A673 (cell line): ENCODE results near the gene BBS4. TPM values are rescaled to one million over a fixed set of nuclear protein-coding genes. Genes with fewer than 3 reads are reported as not detected.
"Not testable (repeated sequence)": the region's sequence is repeated elsewhere in the genome, so short reads cannot be mapped to it uniquely, and the experiment has no call there.

Experiments used
- BruUV-seq: library from RNA; stranded (reverse); fragments of 400-500 nt; replicated peaks from 2 replicates; lab custom pipeline; 2021; lab: Mats Ljungman, UMichigan
- CTCF ChIA-PET: fragments of 300-600 bp; sonication (Branson Sonifier 250); formaldehyde crosslinking; loops from one replicate; lab custom pipeline; 2022; ENCODE audit warnings: antibody characterized with exemption; lab: Charles Lee
- POLR2A ChIA-PET: fragments of 300-600 bp; sonication (Branson Sonifier 250); formaldehyde crosslinking; loops from one replicate; lab custom pipeline; 2022; ENCODE audit warnings: antibody characterized with exemption; ENCODE audit not compliant: low non-redundant PET; lab: Charles Lee
- DNase-seq: peaks from one replicate; pipeline ENCODE4 v3.0.0-alpha.2; 2015; ENCODE audit warnings: low spot score
- H3K27ac ChIP-seq: fragments of 200-600 bp; sonication (generic); 2 replicates; pipeline ENCODE4 v1.5.1; 2016; ENCODE audit warnings: mixed run types, low read depth, mild to moderate bottlenecking, mixed read lengths, antibody characterized with exemption, low read length; ENCODE audit not compliant: poor library complexity, severe bottlenecking
- H3K27me3 ChIP-seq: fragments of 200-600 bp; sonication (generic); replicated peaks from 2 replicates; pipeline ENCODE4 v1.6.1; 2017; ENCODE audit warnings: mixed run types, low read depth, mild to moderate bottlenecking, mixed read lengths, antibody characterized with exemption, low read length; ENCODE audit not compliant: insufficient read depth, poor library complexity
- H3K36me3 ChIP-seq: fragments of 200-600 bp; sonication (generic); 2 replicates; pipeline ENCODE4 v1.6.1; 2016; ENCODE audit warnings: mixed run types, mild to moderate bottlenecking, mixed read lengths, antibody characterized with exemption, low read length; ENCODE audit not compliant: insufficient read depth, poor library complexity, severe bottlenecking
- H3K4me1 ChIP-seq: fragments of 200-600 bp; sonication (generic); 2 replicates; pipeline ENCODE4 v1.6.1; 2017; ENCODE audit warnings: mixed run types, mild to moderate bottlenecking, mixed read lengths, antibody characterized with exemption, low read length; ENCODE audit not compliant: insufficient read depth, poor library complexity, severe bottlenecking
- H3K4me3 ChIP-seq: fragments of 200-600 bp; sonication (generic); 2 replicates; pipeline ENCODE4 v1.5.1; 2016; ENCODE audit warnings: low read depth, mixed run types, mild to moderate bottlenecking, mixed read lengths, low read length; ENCODE audit not compliant: poor library complexity, severe bottlenecking
- H3K9me3 ChIP-seq: fragments of 200-600 bp; sonication (generic); 2 replicates; pipeline ENCODE4 v1.6.1; 2016; ENCODE audit warnings: mixed run types, low read depth, mild to moderate bottlenecking, mixed read lengths, antibody characterized with exemption, low read length; ENCODE audit not compliant: poor library complexity, severe bottlenecking
- CTCF ChIP-seq: fragments of 300-800, 200-600 bp; sonication (generic); conservative IDR thresholded peaks from 2 replicates; pipeline ENCODE4 v1.5.1; 2017; ENCODE audit warnings: low read depth, mild to moderate bottlenecking, antibody characterized with exemption, low read length, moderate library complexity, mixed read lengths
- EZH2 ChIP-seq: fragments of 200-600 bp; sonication (generic); IDR thresholded peaks from 2 replicates; pipeline ENCODE4 v1.6.1; 2017; ENCODE audit warnings: borderline replicate concordance, low read depth, mild to moderate bottlenecking, mixed read lengths, antibody characterized with exemption, low read length; ENCODE audit not compliant: poor library complexity, severe bottlenecking
- intact Hi-C: fragments of 100-400 bp; cut with micrococcal nuclease; formaldehyde crosslinking; loops from one replicate; pipeline ENCODE4 v1.10.0; 2022; ENCODE audit not compliant: unreplicated experiment
- total RNA-seq: library from RNA; stranded (reverse); gene quantifications from 2 replicates; pipeline ENCODE4 v1.2.3, GENCODE V29; 2021

BBS4 gene
- total RNA-seq, 1 experiment from 2014 or later = 22.9 TPM

GRCh38 chr15:72727154-72727553 is 41.1 kb downstream of the BBS4 start:
- intact Hi-C loops = loop anchor here (10.0 kb wide), 1 partner anchor 358 kb away; no protein-coding TSS in a partner anchor
- no peak overlapping the region for H3K27ac ChIP-seq
- no peaks in the 10 kb centered on the region for H3K9me3 ChIP-seq
- H3K27me3 ChIP-seq = no peaks in the 10 kb centered on the region
- CTCF ChIA-PET = no interaction called here
- POLR2A ChIA-PET = no interaction called here
- no peak overlapping the region for H3K4me3 ChIP-seq
- no peak for DNase-seq
- no peaks in the 10 kb centered on the region for H3K4me1 ChIP-seq
- TF ChIP-seq EZH2 (no peak), CTCF (no peak)
- H3K36me3 ChIP-seq = peaks cover 8% of the 10 kb centered on the region
- BruUV-seq = no TSS peak

DNA sequence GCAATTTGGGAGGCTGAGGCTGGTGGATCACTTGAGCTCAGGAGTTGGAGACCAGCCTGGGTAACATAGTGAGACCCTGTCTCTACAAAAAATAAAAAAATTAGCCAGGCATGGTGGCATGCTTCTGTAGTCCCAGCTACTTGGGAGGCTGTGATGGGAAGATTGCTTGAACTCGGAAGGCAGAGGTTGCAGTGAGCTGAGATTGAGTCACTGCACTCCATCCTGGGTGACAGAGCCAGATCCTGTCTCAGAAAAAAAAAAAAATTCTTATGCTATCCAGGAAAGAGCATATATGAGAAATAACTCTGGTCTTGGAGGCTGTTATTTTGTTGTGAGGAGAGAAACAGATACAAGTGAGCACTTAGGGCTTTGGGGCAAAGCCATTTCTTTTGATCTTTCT is 42.2 kb downstream of the BBS4 start:
- H3K36me3 ChIP-seq, BruUV-seq, H3K27me3 ChIP-seq, H3K4me1 ChIP-seq, CTCF ChIA-PET, DNase-seq, H3K4me3 ChIP-seq, H3K9me3 ChIP-seq, H3K27ac ChIP-seq: not testable (repeated sequence)
- POLR2A ChIA-PET = interaction anchor here (0.6 kb wide), 1 partner anchor 440 kb away, joined by 5 read pairs; no protein-coding TSS in a partner anchor
- intact Hi-C loops = loop anchor here (10.0 kb wide), 1 partner anchor 357 kb away; no protein-coding TSS in a partner anchor

DNA sequence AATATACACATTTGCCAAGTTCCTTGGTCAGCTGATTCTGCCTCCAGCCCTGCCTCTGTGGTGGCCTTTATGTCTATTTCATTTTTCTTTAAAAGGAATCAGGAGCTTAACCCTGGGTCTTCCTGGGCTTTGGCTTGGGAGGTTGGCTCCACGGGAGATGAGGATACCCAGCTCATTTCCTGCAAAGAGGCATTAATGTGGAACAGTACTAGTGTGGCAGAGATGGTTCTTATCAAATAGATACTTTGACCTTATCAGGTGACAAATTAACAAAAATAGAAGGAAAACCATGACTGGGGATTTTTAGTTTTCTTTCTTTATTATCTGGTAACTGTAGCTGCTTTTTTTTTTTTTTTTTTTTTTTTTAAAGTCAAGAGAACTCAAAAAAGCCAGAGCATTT is 42.8 kb downstream of the BBS4 start:
- POLR2A ChIA-PET = interaction anchor here (0.7 kb wide), 1 partner anchor 219 kb away, joined by 4 read pairs; no protein-coding TSS in a partner anchor
- intact Hi-C loops = loop anchor here (10.0 kb wide), 1 partner anchor 356 kb away; no protein-coding TSS in a partner anchor
- peaks cover 8% of the 10 kb centered on the region for H3K36me3 ChIP-seq
- H3K27ac ChIP-seq = no peak overlapping the region
- H3K4me3 ChIP-seq = no peak overlapping the region
- CTCF ChIA-PET = no interaction called here
- DNase-seq = no peak
- H3K4me1 ChIP-seq = no peaks in the 10 kb centered on the region
- no peak for TF ChIP-seq EZH2
- no peak for TF ChIP-seq CTCF
- no peaks in the 10 kb centered on the region for H3K27me3 ChIP-seq
- H3K9me3 ChIP-seq = no peaks in the 10 kb centered on the region
- BruUV-seq = no TSS peak

DNA sequence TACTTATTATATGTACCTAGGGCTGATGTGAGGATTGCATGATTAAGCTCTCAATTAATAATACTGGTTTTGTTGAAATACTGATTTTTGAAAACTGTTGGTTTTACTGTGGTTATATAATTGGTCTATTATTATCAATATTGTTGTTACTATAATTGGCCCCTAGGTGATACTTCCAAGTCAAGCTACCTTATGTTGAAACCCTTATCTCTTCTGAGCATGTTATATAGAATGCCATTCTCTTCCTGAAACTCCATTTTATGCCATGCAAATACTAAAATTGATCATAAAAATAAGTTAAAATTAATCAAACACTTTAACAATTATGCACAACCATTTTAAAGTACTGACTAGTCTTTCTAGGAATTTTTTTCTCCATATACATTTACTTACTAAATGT is 46.1 kb downstream of the BBS4 start:
- POLR2A ChIA-PET = no interaction called here
- H3K36me3 ChIP-seq = peaks cover 16% of the 10 kb centered on the region
- CTCF ChIA-PET = interaction anchor here (0.9 kb wide), 1 partner anchor 964 kb away, joined by 3 read pairs; no protein-coding TSS in a partner anchor
- no peak overlapping the region for H3K27ac ChIP-seq
- H3K27me3 ChIP-seq = no peaks in the 10 kb centered on the region
- no peaks in the 10 kb centered on the region for H3K4me1 ChIP-seq
- intact Hi-C loops = no loop called here
- no peak for DNase-seq
- H3K4me3 ChIP-seq = no peak overlapping the region
- TF ChIP-seq EZH2 (no peak), CTCF (no peak)
- no peaks in the 10 kb centered on the region for H3K9me3 ChIP-seq
- no TSS peak for BruUV-seq
